Immature natural killer cell (primary cell): ENCODE measurements around the gene SGMS1. TPM values are rescaled to one million over a fixed set of nuclear protein-coding genes. Genes with fewer than 3 reads are reported as not detected.
"Not testable (repeated sequence)": the region's sequence is repeated elsewhere in the genome, so short reads cannot be mapped to it uniquely, and the experiment has no call there.

Experiments used
- DNase-seq, 3 donors: peaks; one replicate each; pipeline ENCODE4 v3.0.0; 2022; ENCODE audit warnings: mixed read lengths in 1 of 3
- H3K27ac Mint-ChIP-seq, 6 donors: one replicate each; pipeline ENCODE4 v1.8.0; 2020; ENCODE audit warnings: mixed read lengths in 6 of 6, mild to moderate bottlenecking in 5 of 6, inconsistent platforms in 4 of 6, moderate library complexity in 3 of 6
- H3K27me3 Mint-ChIP-seq, 3 donors: one replicate each; pipeline ENCODE4 v1.8.0; 2020 to 2021; ENCODE audit warnings: low read depth in 3 of 3, mild to moderate bottlenecking in 3 of 3, mixed read lengths in 3 of 3, moderate library complexity in 3 of 3, inconsistent platforms in 1 of 3
- H3K36me3 Mint-ChIP-seq, 3 donors: one replicate each; pipeline ENCODE4 v1.8.0; 2020; ENCODE audit warnings: mixed read lengths in 3 of 3, inconsistent platforms in 2 of 3, mild to moderate bottlenecking in 2 of 3
- H3K4me1 Mint-ChIP-seq, 2 donors: one replicate each; pipeline ENCODE4 v1.8.0; 2020; ENCODE audit warnings: inconsistent platforms in 2 of 2, mild to moderate bottlenecking in 2 of 2, mixed read lengths in 2 of 2, moderate library complexity in 1 of 2
- H3K4me3 Mint-ChIP-seq, 5 donors: one replicate each; pipeline ENCODE4 v1.8.0; 2020; ENCODE audit warnings: mild to moderate bottlenecking in 5 of 5, mixed read lengths in 5 of 5, inconsistent platforms in 3 of 5, moderate library complexity in 3 of 5
- H3K9me3 Mint-ChIP-seq, 6 donors: one replicate each; pipeline ENCODE4 v1.8.0; 2020; ENCODE audit warnings: mild to moderate bottlenecking in 6 of 6, mixed read lengths in 6 of 6, inconsistent platforms in 4 of 6, moderate library complexity in 3 of 6
- polyA plus RNA-seq, 3 donors: library from polyadenylated mRNA; unstranded; fragments of 300-500 nt; fragmentation: Illumina TruSeq; gene quantifications; one replicate each; pipeline ENCODE4 v1.2.3, GENCODE V29; 2021

SGMS1 gene
- polyA plus RNA-seq, 3 donors from 2014 or later: 9.2 to 13.3 (median 11.8) TPM

DNA sequence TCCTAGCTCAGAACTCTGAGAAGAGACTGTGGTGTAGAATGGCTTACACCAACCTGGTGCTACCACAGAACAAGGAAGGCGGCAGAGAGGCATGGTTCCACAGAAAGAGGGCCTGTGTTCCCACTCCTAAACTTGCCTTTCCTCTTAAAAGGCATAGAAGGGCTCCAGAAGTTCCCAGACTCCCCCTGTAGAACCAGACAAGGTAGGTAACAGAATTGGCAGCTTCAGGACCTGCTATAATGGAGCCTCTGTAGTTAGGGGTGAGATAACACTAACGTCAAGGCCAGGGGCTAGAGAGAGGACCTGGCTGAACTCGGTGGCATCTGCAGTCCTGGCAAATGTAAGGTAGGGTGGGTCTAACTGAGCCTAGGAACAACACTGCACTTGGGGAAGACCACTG, 26.7 kb upstream of the SGMS1 start:
- no peak for DNase-seq
- Mint-ChIP-seq H3K36me3 (peaks cover 0 to 3% (median 0%) of the 10 kb centered on the region in 3 donors), H3K4me1 (peaks cover 11 to 14% of the 10 kb centered on the region in 2 donors), H3K4me3 (no peak overlapping the region), H3K9me3 (no peaks in the 10 kb centered on the region), H3K27ac (no peak overlapping the region), H3K27me3 (peaks cover 2 to 10% (median 3%) of the 10 kb centered on the region in 3 donors)

DNA sequence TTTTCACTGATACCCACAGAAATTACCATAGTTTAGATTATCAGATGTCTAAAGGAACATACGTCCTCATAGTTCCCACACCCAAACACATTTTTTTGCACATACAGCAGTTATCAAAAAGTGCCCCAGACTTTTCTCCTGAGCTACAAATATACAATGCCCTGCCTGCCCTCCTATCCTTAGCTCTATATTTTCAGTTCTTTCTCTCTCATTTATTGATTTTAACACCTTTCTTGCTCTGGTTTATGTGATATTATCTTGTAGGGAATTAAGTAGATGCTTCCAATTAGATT, 25.1 kb upstream of the SGMS1 start:
- Mint-ChIP-seq H3K27me3 (peaks cover 2 to 10% (median 3%) of the 10 kb centered on the region in 3 donors), H3K4me3 (no peak overlapping the region), H3K36me3 (peaks cover 0 to 3% (median 0%) of the 10 kb centered on the region in 3 donors), H3K27ac (no peak overlapping the region), H3K9me3 (no peaks in the 10 kb centered on the region), H3K4me1 (peaks cover 11 to 12% of the 10 kb centered on the region in 2 donors)
- DNase-seq: no peak

DNA sequence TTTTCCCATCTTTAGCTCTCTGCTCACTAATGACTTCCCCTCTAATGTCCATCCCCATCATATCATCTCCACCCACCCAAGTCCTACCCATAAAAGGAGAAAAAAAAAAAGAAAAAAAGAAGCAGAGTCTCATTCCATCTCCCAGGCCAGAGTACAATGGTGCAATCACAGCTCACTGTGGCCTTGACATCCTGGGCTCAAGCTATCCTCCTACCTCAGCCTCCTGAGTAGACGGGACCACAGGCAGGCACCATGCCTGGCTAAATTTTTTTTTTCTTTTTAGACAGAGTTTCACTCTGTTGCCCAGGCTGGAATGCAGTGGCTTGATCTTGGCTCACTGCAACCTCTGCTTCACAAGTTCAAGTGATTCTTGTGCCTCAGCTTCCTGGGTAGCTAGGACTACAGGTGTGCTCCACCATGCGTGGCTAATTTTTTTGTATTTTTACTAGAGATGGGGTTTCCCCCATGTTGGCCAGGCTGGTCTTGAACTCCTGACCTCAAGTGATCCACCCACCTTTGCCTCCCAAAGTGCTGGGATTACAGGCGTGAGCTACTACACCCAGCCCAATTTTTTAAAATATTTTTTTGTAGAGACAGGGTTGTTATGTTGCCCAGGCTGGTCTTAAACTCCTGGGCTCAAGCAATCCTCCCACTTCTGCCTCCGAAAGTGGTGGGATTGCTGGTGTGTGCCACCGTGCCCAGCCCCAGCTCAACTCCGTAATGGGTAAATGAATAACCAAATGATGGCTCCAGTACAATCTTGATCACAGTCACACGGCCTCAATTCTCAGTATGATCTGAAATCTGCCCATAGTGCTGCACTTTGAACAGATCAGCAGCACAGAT, 24.6 kb upstream of the SGMS1 start:
- H3K27me3 Mint-ChIP-seq: peaks cover 2 to 10% (median 3%) of the 10 kb centered on the region in 3 donors
- H3K4me1 Mint-ChIP-seq: peaks cover 5 to 7% of the 10 kb centered on the region in 2 donors
- H3K9me3 Mint-ChIP-seq: no peaks in the 10 kb centered on the region
- no peak overlapping the region for H3K27ac Mint-ChIP-seq
- DNase-seq: no peak
- no peak overlapping the region for H3K4me3 Mint-ChIP-seq
- peaks cover 0 to 3% (median 0%) of the 10 kb centered on the region in 3 donors for H3K36me3 Mint-ChIP-seq

DNA sequence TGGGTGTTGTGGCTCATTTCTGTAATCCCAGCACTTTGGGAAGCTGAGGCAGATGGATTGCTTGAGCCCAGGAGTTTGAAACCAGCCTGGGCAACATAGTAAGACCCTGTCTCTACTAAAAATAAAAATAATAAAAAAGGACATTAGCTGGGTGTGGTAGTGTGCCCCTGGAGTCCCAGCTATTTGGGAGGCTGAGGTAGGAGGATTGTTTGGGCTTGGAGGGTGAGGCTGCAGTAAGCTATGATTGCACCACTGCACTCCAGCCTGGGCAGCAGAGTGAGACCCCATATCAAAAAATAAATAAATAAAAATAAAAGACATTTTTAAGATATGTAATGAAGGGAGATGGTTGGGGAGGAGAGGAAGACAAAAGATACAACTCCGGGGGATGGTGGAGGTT, 23.6 kb upstream of the SGMS1 start:
- H3K27me3 Mint-ChIP-seq: peaks cover 1 to 10% (median 2%) of the 10 kb centered on the region in 3 donors
- H3K4me3 Mint-ChIP-seq: not testable (repeated sequence)

DNA sequence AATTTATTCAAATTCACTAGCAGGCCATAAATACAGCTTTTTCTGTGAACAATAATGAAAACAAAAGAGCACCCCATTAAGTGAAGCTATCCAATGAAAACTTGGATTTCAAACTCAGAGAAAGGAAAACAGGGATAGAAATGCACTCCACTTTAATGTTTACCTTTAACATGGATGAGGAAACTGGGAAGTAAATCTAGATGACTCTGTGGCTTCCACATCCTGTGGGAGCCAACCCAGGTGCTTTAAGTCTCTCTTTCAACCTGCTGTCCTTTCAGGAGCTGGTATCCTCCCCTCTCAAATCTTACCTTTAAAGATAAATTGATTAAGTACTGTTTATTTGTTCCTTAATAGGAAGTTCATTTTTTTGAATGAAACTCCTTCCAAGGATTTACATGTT, 21.5 kb upstream of the SGMS1 start:
- Mint-ChIP-seq H3K27me3 (peaks cover 0 to 9% (median 3%) of the 10 kb centered on the region in 3 donors), H3K4me1 (no peaks in the 10 kb centered on the region)
- no peak for DNase-seq

More for the DNA sequence above, 23.6 kb upstream of the SGMS1 start:
- not testable (repeated sequence) for H3K9me3 Mint-ChIP-seq, H3K27ac Mint-ChIP-seq, H3K36me3 Mint-ChIP-seq, H3K4me1 Mint-ChIP-seq, DNase-seq

DNA sequence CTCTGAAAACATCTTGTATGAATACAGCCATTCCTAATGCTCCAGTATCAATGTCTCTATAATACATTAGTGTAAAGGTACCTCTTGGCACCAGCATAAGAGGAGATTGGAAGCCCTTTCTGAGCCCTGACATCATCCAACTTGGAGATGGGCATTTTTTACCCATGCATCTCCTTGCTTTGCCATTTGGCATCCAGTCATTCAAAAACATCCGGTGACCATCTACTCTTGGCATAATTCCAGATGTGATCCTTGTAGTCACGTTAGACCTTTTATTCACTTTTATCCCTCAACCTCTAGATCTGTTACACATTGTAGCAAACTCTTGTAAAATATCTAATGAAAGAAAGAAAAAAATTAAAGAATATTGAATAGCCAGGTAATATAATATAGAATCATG, 17.9 kb upstream of the SGMS1 start:
- Mint-ChIP-seq H3K9me3 (no peaks in the 10 kb centered on the region), H3K27me3 (peaks cover 2 to 5% (median 4%) of the 10 kb centered on the region in 3 donors), H3K27ac (no peak overlapping the region), H3K4me1 (peaks cover 13 to 17% of the 10 kb centered on the region in 2 donors), H3K4me3 (no peak overlapping the region), H3K36me3 (peaks cover 0 to 5% (median 4%) of the 10 kb centered on the region in 3 donors)
- no peak for DNase-seq

More for the DNA sequence above, 21.5 kb upstream of the SGMS1 start:
- H3K36me3 Mint-ChIP-seq: peaks cover 0 to 4% (median 3%) of the 10 kb centered on the region in 3 donors
- no peak overlapping the region for H3K27ac Mint-ChIP-seq
- H3K4me3 Mint-ChIP-seq: no peak overlapping the region
- H3K9me3 Mint-ChIP-seq: no peaks in the 10 kb centered on the region

DNA sequence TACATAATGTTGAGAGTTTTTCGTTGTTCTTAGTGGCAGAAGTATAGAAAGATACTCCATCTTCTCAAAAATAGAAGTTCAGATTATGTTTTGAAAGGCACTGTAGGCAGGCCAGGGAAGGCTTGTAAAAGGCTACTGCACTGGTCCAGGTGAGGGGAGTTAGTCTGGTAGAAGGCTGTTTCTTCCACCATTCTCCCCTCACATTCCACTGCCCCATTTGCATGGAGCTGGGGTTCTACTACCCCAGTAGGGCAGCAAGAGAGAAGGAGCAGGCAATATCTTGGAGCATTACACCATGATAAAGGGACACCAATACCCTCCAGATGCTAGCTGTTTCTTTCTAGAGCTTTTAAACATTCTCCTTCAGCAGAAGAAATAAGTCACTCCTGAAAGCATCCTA, 16.5 kb upstream of the SGMS1 start:
- Mint-ChIP-seq H3K27me3 (peaks cover 2 to 6% (median 2%) of the 10 kb centered on the region in 3 donors), H3K4me1 (peaks cover 26 to 31% of the 10 kb centered on the region in 2 donors), H3K27ac (no peak overlapping the region), H3K36me3 (peaks cover 0 to 5% (median 4%) of the 10 kb centered on the region in 3 donors), H3K4me3 (no peak overlapping the region), H3K9me3 (no peaks in the 10 kb centered on the region)
- DNase-seq: no peak

DNA sequence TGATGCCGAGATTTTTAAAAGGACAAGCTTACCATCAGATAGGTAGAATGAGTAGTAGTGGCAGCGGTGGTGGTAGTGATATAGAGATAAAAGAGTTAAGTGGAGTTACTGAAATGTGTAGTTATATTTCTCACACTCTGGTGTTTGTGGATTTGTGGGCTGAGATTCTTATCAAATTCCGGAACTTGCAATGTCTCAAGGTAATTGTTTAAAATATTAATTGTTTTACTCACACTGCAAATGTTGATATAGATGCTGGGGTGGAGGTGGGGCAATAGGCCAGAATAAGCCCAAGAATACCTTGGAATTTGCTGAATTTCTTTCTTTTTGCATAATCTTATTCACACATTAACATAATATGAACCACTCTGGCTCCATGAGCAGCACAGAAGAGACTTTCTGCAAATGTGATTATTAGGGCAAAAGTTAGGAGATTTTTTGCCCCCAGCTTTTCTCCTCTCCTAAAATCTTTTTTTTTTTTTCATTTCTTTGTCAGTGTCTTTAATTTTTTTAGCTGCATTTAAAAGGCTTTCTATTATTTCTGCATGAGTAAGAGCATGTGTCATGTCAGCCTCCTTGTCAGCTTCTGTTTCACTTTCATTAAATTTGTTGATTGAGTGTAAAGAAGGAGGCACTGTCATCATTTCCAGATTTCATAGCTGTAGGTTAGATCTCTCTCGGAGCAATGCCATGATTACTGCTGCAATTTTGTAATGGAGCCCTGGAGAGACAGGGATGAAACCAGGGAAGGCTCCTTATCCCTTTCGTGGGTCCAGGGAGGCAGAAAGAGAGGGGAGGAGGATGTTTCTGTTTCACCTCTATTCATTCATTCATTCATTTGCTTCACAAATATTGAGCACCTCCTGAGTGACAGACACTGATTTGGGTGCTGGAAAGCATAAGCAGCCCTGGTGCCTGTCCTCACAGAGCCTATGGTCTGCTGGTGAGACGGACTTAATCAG, 13.1 kb upstream of the SGMS1 start:
- DNase-seq: peak; percentile 75 to 80 (median 78)
- peaks cover 29 to 34% of the 10 kb centered on the region in 2 donors for H3K4me1 Mint-ChIP-seq
- H3K27me3 Mint-ChIP-seq: peaks cover 4 to 6% (median 5%) of the 10 kb centered on the region in 3 donors
- H3K9me3 Mint-ChIP-seq: no peaks in the 10 kb centered on the region
- H3K27ac Mint-ChIP-seq: peak overlapping the region; percentile 64 to 89 (median 80)
- peak overlapping the region; percentile 76 to 87 (median 84) for H3K4me3 Mint-ChIP-seq
- H3K36me3 Mint-ChIP-seq: peaks cover under 1 to 10% (median 6%) of the 10 kb centered on the region in 3 donors

DNA sequence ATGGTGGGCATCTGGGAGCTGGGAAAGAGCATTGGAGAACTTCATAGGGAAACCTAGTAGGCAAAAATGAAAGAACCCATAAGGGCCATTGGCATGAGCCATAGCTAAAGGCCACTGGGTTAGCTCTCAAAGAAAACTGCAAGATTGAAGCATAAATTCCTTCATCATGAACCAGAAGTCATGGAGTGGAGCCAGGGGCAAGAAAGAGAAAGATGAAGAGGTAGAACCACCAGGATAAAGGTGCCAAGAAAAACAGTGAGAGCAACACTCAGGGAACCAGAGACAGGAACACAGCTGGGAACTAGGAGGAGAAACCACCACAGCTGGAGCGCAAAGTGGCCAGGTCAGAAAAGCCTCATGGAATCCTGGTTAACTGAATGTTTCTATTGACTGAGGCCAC, 11.5 kb upstream of the SGMS1 start:
- Mint-ChIP-seq H3K27me3 (peaks cover 4 to 5% (median 5%) of the 10 kb centered on the region in 3 donors), H3K36me3 (peaks cover 8 to 18% (median 17%) of the 10 kb centered on the region in 3 donors), H3K4me1 (peaks cover 29 to 34% of the 10 kb centered on the region in 2 donors), H3K4me3 (peak overlapping the region in 3 of 5 donors; percentile 19 to 50 (median 31)), H3K27ac (no peak overlapping the region), H3K9me3 (no peaks in the 10 kb centered on the region)
- no peak for DNase-seq

DNA sequence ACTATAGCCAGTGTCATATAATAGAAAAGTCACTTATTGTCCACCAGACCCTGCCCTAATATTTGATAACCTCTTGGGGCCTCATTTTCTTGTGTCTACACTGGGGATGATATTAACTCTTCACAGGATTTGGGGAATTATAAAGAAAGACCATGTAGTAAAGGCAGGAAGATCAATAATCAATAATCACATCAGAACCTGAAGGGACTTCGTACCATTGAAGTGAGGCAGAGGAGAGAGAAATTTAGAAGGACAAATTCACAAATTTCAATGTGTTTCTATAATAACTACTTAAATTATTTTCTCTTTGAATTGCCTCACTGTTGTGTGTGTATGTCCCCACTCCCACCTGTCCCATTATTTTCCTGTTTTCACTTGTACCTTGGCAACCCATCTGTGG, 10.7 kb upstream of the SGMS1 start:
- peaks cover 29 to 34% of the 10 kb centered on the region in 2 donors for H3K4me1 Mint-ChIP-seq
- H3K9me3 Mint-ChIP-seq: no peaks in the 10 kb centered on the region
- H3K4me3 Mint-ChIP-seq: no peak overlapping the region
- H3K27ac Mint-ChIP-seq: no peak overlapping the region
- H3K27me3 Mint-ChIP-seq: peaks cover 3 to 5% (median 4%) of the 10 kb centered on the region in 3 donors
- no peak for DNase-seq
- peaks cover 13 to 23% (median 16%) of the 10 kb centered on the region in 3 donors for H3K36me3 Mint-ChIP-seq

DNA sequence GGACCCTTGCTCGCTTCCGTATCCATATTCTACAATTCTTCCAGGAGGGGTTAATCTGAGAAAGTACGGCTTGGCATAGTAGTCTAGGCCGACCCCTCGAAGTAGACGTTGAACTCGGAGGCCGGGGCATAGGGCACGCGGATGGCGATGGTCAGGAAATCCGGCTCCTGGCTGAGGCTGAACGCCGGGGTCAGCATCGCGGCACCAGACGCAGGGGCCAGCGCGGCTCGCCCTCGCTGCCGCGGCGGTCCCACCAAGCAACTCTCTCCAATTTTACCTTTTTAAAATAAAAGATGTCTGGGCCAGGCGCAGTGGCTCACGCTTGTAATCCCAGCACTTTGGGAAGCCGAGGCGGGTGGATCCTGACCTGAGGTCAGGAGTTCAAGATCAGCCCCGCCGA, 7.3 kb upstream of the SGMS1 start:
- peaks cover 0 to 5% (median 2%) of the 10 kb centered on the region in 3 donors for H3K27me3 Mint-ChIP-seq

DNA sequence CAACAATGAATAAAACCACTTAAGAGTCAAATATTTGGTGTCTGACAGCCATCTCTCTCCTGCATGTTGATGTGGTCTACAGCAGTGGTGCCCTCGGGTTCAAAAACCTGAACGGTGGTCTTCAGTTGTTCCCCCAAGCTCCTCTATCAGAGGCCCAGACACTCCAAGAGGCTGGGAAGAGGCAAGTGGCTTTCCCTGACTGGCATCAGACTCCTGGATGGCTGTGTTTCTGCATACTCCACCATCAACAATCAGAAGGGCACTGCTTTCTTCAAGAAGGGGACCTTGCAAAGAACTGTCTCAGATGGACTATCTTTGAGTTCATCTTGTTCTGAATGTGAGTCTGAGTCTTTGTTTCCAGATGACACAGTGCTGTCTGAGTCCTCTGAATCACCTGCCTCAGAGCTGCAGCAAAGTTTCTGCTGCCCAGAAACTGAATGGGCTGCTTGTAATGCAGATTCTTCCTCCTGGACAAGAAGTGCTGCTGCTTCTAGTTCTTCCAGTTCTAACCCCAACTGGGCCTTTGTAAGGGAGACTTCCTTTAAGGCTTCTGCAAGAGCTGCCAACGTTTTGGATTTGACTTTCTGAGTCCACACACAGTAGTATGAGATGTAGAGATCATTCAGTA, 5.9 kb upstream of the SGMS1 start:
- Mint-ChIP-seq H3K4me1 (peaks cover 10 to 12% of the 10 kb centered on the region in 2 donors), H3K36me3 (peaks cover 26 to 36% (median 30%) of the 10 kb centered on the region in 3 donors), H3K9me3 (no peaks in the 10 kb centered on the region), H3K27ac (no peak overlapping the region), H3K4me3 (no peak overlapping the region), H3K27me3 (peaks cover 4 to 9% (median 5%) of the 10 kb centered on the region in 3 donors)
- DNase-seq: no peak

More for the DNA sequence above, 7.3 kb upstream of the SGMS1 start:
- Mint-ChIP-seq H3K4me1 (peaks cover 10 to 13% of the 10 kb centered on the region in 2 donors), H3K36me3 (peaks cover 26 to 36% (median 30%) of the 10 kb centered on the region in 3 donors), H3K27ac (no peak overlapping the region), H3K9me3 (no peaks in the 10 kb centered on the region), H3K4me3 (no peak overlapping the region)
- no peak for DNase-seq

DNA sequence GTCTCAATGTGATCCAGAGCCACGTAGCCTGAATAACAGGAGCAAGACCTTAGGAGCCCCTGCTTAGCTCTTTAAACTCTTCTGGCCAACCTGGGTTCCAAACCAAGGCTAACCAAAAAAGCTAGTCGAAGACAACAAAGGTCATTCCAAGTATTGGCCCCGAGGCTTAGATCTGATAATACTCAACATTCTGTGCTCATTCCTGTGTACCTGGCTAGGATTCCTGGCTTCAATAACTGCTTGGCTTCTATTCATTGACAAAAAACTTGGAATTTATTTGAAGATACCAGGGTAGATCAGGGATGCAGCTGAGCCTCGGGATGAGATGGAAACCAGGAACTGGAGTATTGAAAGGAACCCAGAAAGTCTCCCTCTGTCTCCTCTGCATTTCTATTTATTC, 4.1 kb upstream of the SGMS1 start:
- peaks cover 10 to 13% (median 12%) of the 10 kb centered on the region in 3 donors for H3K27me3 Mint-ChIP-seq
- H3K4me3 Mint-ChIP-seq: no peak overlapping the region
- peaks cover 26 to 34% (median 30%) of the 10 kb centered on the region in 3 donors for H3K36me3 Mint-ChIP-seq
- peak overlapping the region in 1 of 6 donors; percentile 40 for H3K27ac Mint-ChIP-seq
- peaks cover 10 to 12% of the 10 kb centered on the region in 2 donors for H3K4me1 Mint-ChIP-seq
- no peak for DNase-seq
- no peaks in the 10 kb centered on the region for H3K9me3 Mint-ChIP-seq
